ENCODE measurements around the gene RCAN2.

RCAN2 gene

GRCh38 chr6:46491201-46491627 is at the start of gene RCAN2:
RCAN2 (minus strand) TSS chr6:46491449.
- H3K9me3 Mint-ChIP-seq, result no peaks in the 10 kb centered on the region
- CTCF ChIA-PET, result no interaction called here
- H3K27ac Mint-ChIP-seq, result no peak within 1 kb of the TSS
- peak within 1 kb of the TSS; percentile 30 for H3K4me3 Mint-ChIP-seq
- H3K4me1 Mint-ChIP-seq, result peaks cover 8% of the 10 kb centered on the region
- peak; percentile 31 for DNase-seq
- H3K36me3 Mint-ChIP-seq, result no peaks in the 10 kb centered on the region
- H3K27me3 Mint-ChIP-seq, result peaks cover 53% of the 10 kb centered on the region

GRCh38 chr6:46539866-46540265 is 48.6 kb upstream of the RCAN2 start:
- no peaks in the 10 kb centered on the region for H3K27me3 Mint-ChIP-seq
- no peaks in the 10 kb centered on the region for H3K36me3 Mint-ChIP-seq
- CTCF ChIA-PET, result no interaction called here
- DNase-seq, result no peak
- H3K4me1 Mint-ChIP-seq, result no peaks in the 10 kb centered on the region
- no peak overlapping the region for H3K4me3 Mint-ChIP-seq
- no peak overlapping the region for H3K27ac Mint-ChIP-seq
- H3K9me3 Mint-ChIP-seq, result no peaks in the 10 kb centered on the region

- CTCF ChIA-PET, result no interaction called here
- Mint-ChIP-seq H3K36me3 (no peaks in the 10 kb centered on the region), H3K27me3 (no peaks in the 10 kb centered on the region), H3K27ac (no peak overlapping the region), H3K4me1 (no peaks in the 10 kb centered on the region), H3K4me3 (no peak overlapping the region), H3K9me3 (no peaks in the 10 kb centered on the region)
- DNase-seq, result no peak
Measured at GRCh38 chr6:46538800-46539480, 47.7 kb upstream of the RCAN2 start.

- peaks cover 4% of the 10 kb centered on the region for H3K27me3 Mint-ChIP-seq
- H3K9me3 Mint-ChIP-seq, result no peaks in the 10 kb centered on the region
- no peak overlapping the region for H3K4me3 Mint-ChIP-seq
- no peak for DNase-seq
- H3K27ac Mint-ChIP-seq, result no peak overlapping the region
- H3K36me3 Mint-ChIP-seq, result no peaks in the 10 kb centered on the region
- CTCF ChIA-PET, result no interaction called here
- H3K4me1 Mint-ChIP-seq, result no peaks in the 10 kb centered on the region
Measured at GRCh38 chr6:46530896-46531295, 39.6 kb upstream of the RCAN2 start.

- Mint-ChIP-seq H3K27me3 (peaks cover 8% of the 10 kb centered on the region), H3K9me3 (no peaks in the 10 kb centered on the region), H3K36me3 (no peaks in the 10 kb centered on the region), H3K27ac (no peak overlapping the region), H3K4me3 (no peak overlapping the region), H3K4me1 (no peaks in the 10 kb centered on the region)
- no peak for DNase-seq
- CTCF ChIA-PET, result no interaction called here
Measured at GRCh38 chr6:46528961-46529750, 37.9 kb upstream of the RCAN2 start.

GRCh38 chr6:46526607-46527006 is 35.4 kb upstream of the RCAN2 start:
- CTCF ChIA-PET, result no interaction called here
- Mint-ChIP-seq H3K4me1 (no peaks in the 10 kb centered on the region), H3K4me3 (no peak overlapping the region), H3K36me3 (no peaks in the 10 kb centered on the region), H3K27ac (no peak overlapping the region), H3K9me3 (no peaks in the 10 kb centered on the region), H3K27me3 (peaks cover 8% of the 10 kb centered on the region)
- no peak for DNase-seq

GRCh38 chr6:46525583-46525982 is 34.3 kb upstream of the RCAN2 start:
- Mint-ChIP-seq H3K9me3 (no peaks in the 10 kb centered on the region), H3K36me3 (no peaks in the 10 kb centered on the region), H3K4me3 (no peak overlapping the region), H3K4me1 (no peaks in the 10 kb centered on the region), H3K27ac (no peak overlapping the region), H3K27me3 (peaks cover 8% of the 10 kb centered on the region)
- CTCF ChIA-PET, result no interaction called here
- no peak for DNase-seq

GRCh38 chr6:46521464-46521971 is 30.3 kb upstream of the RCAN2 start:
- Mint-ChIP-seq H3K4me1 (no peaks in the 10 kb centered on the region), H3K36me3 (no peaks in the 10 kb centered on the region), H3K9me3 (no peaks in the 10 kb centered on the region), H3K27me3 (peaks cover 4% of the 10 kb centered on the region), H3K4me3 (no peak overlapping the region), H3K27ac (no peak overlapping the region)
- no peak for DNase-seq
- CTCF ChIA-PET, result no interaction called here

GRCh38 chr6:46517202-46517601 is 26.0 kb upstream of the RCAN2 start:
- no peak overlapping the region for H3K4me3 Mint-ChIP-seq
- no peaks in the 10 kb centered on the region for H3K36me3 Mint-ChIP-seq
- H3K27ac Mint-ChIP-seq, result no peak overlapping the region
- no peaks in the 10 kb centered on the region for H3K9me3 Mint-ChIP-seq
- no peaks in the 10 kb centered on the region for H3K4me1 Mint-ChIP-seq
- no peak for DNase-seq
- CTCF ChIA-PET, result no interaction called here
- no peaks in the 10 kb centered on the region for H3K27me3 Mint-ChIP-seq

GRCh38 chr6:46513533-46513932 is 22.3 kb upstream of the RCAN2 start:
- H3K36me3 Mint-ChIP-seq, result no peaks in the 10 kb centered on the region
- H3K4me3 Mint-ChIP-seq, result no peak overlapping the region
- no peak overlapping the region for H3K27ac Mint-ChIP-seq
- DNase-seq, result no peak
- CTCF ChIA-PET, result no interaction called here
- H3K27me3 Mint-ChIP-seq, result no peaks in the 10 kb centered on the region
- H3K9me3 Mint-ChIP-seq, result no peaks in the 10 kb centered on the region
- H3K4me1 Mint-ChIP-seq, result no peaks in the 10 kb centered on the region

- H3K9me3 Mint-ChIP-seq, result no peaks in the 10 kb centered on the region
- no peaks in the 10 kb centered on the region for H3K36me3 Mint-ChIP-seq
- no peaks in the 10 kb centered on the region for H3K27me3 Mint-ChIP-seq
- no peak for DNase-seq
- no peak overlapping the region for H3K27ac Mint-ChIP-seq
- H3K4me3 Mint-ChIP-seq, result no peak overlapping the region
- no peaks in the 10 kb centered on the region for H3K4me1 Mint-ChIP-seq
- CTCF ChIA-PET, result interaction anchor here (1.3 kb wide), 1 partner anchor 17 kb away, joined by 3 read pairs; no protein-coding TSS in a partner anchor
Measured at GRCh38 chr6:46511320-46511719, 20.1 kb upstream of the RCAN2 start.

- H3K27me3 Mint-ChIP-seq, result no peaks in the 10 kb centered on the region
- no peaks in the 10 kb centered on the region for H3K9me3 Mint-ChIP-seq
- no peak for DNase-seq
- no peaks in the 10 kb centered on the region for H3K4me1 Mint-ChIP-seq
- no peak overlapping the region for H3K27ac Mint-ChIP-seq
- H3K36me3 Mint-ChIP-seq, result no peaks in the 10 kb centered on the region
- H3K4me3 Mint-ChIP-seq, result no peak overlapping the region
- CTCF ChIA-PET, result interaction anchor here (1.3 kb wide), 1 partner anchor 16 kb away, joined by 3 read pairs; no protein-coding TSS in a partner anchor
Measured at GRCh38 chr6:46510651-46511050, 19.4 kb upstream of the RCAN2 start.

GRCh38 chr6:46509981-46510510 is 18.8 kb upstream of the RCAN2 start:
- Mint-ChIP-seq H3K27me3 (no peaks in the 10 kb centered on the region), H3K36me3 (no peaks in the 10 kb centered on the region), H3K4me1 (no peaks in the 10 kb centered on the region), H3K27ac (no peak overlapping the region), H3K4me3 (no peak overlapping the region), H3K9me3 (no peaks in the 10 kb centered on the region)
- no peak for DNase-seq
- CTCF ChIA-PET, result interaction anchor here (1.3 kb wide), 1 partner anchor 16 kb away, joined by 3 read pairs; no protein-coding TSS in a partner anchor

GRCh38 chr6:46509063-46509462 is 17.8 kb upstream of the RCAN2 start:
- no peaks in the 10 kb centered on the region for H3K4me1 Mint-ChIP-seq
- H3K27ac Mint-ChIP-seq, result no peak overlapping the region
- CTCF ChIA-PET, result no interaction called here
- H3K9me3 Mint-ChIP-seq, result no peaks in the 10 kb centered on the region
- no peak overlapping the region for H3K4me3 Mint-ChIP-seq
- no peak for DNase-seq
- H3K27me3 Mint-ChIP-seq, result no peaks in the 10 kb centered on the region
- H3K36me3 Mint-ChIP-seq, result no peaks in the 10 kb centered on the region

GRCh38 chr6:46507426-46507825 is 16.2 kb upstream of the RCAN2 start:
- H3K36me3 Mint-ChIP-seq, result no peaks in the 10 kb centered on the region
- CTCF ChIA-PET, result no interaction called here
- H3K27me3 Mint-ChIP-seq, result no peaks in the 10 kb centered on the region
- no peaks in the 10 kb centered on the region for H3K9me3 Mint-ChIP-seq
- no peak for DNase-seq
- H3K4me1 Mint-ChIP-seq, result no peaks in the 10 kb centered on the region
- no peak overlapping the region for H3K27ac Mint-ChIP-seq
- no peak overlapping the region for H3K4me3 Mint-ChIP-seq
